22Rv1 (cell line): ENCODE measurements around the gene COMTD1.

Experiments
- CTCF ChIP-seq: fragments of 450-650 bp; IDR thresholded peaks from 2 replicates; pipeline ENCODE4 v1.5.1; 2017; ENCODE audit warnings: mild to moderate bottlenecking
- ZFX ChIP-seq: fragments of 450-650 bp; IDR thresholded peaks from 2 replicates; pipeline ENCODE4 v1.6.1; 2017; ENCODE audit warnings: antibody characterized with exemption, borderline replicate concordance

GRCh38 chr10:75209086-75209920 is 26.5 kb downstream of the COMTD1 start:
- TF ChIP-seq CTCF (no peak), ZFX (no peak)
